ENCODE results near the gene SMAP1.
"Not testable (repeated sequence)": the region's sequence is repeated elsewhere in the genome, so short reads cannot be mapped to it uniquely, and the experiment has no call there.

Gene SMAP1

DNA sequence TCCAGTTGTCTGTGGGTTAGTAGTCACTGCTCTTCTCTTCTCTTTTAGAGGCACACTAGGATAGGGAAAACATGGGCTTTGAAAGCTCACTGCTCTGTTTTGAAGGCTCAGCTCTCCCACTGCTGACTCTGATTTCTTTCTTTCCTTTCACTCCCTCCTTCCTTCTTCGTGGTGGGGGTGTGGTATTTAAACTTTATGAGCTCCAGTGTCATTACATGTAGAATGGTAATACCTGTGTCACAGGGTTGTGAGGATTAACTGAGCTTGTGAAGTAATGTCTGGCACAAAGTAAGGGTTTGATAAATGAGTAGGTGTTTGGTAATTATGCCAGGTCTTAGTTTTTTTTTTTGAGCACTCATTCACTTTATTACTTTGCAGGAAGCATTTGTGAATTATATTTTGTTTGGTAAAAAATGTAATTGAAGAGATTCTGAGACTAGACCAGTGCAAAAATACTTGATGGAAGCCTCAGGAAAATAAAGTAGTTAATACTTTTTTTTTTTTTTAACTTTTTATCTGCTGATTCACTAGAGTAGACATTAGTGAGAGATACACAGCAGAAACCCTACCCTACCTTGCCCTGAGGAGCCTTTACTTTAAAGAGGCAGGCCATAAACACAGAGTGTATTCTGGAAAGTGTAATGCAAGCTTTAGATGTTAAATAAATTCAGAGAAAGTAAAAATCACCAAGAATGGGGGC lies 17.3 kb downstream of the SMAP1 start:
- no peak for DNase-seq

DNA sequence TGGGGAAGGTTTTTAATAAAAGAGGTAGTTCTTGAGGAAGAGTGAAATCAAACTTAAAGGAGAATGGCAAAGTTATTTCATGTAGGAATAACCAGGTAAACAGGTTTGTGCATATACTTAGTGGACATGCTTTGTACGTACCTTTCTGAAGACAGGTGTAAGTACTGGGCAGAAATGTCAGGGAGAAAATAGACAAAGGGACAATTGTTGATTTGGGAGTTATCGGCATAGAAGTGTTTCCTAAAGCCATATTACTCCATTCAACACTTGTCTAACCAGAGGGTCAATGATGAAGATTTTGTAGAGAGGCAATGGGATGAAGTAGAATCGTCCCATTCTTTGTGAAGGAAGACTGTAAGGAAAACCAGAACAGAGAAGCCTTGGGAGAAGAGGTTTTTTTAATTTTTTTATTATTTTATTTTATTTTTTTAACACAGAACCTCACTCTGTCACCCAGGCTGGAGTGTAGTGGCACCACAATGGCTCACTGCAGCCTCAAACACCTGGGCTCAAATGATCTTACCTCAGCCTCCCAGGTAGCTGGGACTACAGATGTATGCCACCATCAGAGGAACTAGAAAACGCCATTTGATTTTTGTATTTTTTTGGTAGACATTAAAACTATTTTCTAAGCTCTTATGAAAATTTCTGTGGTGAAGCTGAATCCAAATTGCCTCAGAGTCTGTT lies 18.0 kb downstream of the SMAP1 start:
- no peak for DNase-seq

DNA sequence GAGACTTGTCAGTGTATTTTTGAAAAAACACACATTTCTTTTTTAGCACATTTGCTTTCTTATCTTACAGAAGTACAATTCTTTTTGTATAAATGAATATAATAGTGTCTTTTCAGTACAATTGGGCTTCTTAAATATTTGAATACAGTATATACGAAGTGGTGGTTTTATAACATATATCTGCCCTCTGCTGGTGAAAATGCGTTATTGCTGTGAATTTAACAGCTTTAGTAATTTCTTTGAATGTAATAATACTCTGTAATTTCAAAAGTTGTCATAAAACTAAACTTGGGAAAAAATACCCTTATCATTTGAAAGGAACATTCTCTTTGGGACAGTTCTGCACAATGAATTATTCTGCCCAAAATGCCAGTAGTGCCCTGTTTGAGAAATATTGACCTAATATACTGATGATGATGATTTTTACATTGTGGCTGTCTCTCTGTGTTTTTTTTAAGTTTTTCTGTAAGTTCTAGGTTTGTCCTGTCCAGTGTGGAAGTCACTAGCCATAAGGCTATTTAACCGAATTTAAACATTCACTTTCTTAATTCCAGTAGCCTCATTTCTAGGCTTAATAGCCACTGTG lies 19.0 kb downstream of the SMAP1 start:
- peak; percentile 12 for DNase-seq

DNA sequence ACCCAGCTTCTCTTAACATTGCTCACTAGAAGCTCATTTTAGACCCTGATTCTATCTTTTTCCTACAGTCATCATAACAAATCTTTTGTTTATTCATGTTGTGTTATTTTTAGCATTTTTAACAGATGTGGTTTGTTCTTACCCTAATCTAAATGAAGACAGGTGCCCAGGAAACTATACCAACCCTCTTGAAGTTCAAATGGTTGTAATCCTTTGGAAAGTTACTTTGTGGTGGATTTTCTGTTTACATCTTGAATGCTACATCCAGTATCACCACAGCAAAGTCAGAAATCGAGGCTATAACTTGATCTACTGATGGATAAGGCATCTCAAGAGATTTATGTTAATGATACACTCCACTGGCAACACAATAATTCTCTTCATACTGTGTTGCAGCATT lies 26.2 kb downstream of the SMAP1 start:
- no peak for DNase-seq

DNA sequence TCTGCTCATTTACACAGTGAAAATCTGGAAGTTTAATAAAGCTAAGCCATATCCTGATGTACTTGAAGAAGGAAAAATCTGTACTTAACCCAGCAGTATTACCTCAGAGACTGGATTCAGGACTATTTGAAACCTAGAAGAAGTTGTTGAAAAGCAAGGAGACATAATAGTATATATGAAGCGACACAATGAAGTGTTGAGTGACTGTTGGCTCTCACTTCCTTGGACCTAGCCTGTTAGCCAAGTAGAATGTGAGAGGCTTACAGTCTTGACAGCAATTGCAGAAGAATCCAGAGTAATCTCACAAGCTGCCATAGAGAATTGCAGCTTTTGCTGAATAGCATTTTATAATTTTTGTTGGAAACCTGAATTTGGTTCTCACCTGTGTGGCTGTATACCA lies 26.7 kb downstream of the SMAP1 start:
- no peak for DNase-seq

DNA sequence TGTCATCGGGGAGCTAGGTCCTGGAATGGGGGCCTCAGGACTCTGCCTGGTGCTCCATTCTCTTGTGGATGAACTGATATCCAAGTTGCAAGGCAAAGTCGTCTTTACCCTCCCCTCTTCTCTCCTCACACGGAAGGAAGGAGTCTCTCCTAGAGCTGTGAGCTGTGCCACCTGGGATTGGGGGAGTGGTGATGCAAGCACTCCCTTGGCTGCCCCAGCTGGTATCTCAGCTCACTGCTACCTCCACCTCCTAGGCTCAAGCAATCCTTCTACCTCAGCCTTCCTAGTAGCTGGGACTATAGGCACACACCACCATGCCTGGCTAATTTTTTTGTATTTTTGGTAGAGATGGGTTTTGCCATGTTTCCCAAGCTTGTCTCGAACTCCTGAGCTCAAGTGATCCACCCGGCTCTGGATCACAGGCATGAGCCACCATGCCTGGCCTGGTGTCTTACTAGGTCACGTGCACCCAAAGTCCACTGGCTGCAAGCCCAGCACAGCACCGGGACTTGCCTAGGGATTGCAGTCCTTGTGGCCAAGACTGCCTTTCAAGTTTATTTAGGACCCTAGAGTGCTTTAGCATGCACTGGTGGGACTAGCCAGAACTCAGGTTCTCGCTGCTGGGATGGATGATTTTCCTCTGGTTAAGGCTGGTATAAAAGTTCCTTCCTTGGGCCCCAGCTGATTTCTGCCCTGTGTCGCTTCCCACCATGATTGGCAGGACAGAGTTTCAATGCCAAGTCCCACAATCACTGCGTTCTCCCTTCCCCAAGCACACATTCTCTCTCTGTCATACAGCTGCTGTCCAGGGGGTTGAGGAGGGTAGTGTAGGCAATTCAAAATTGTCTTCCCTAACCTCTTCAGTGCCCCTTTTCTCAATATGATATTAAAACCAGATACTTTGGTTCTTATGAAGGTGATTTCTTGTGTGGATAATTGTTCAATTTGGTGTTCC lies 33.5 kb downstream of the SMAP1 start:
- DNase-seq: no peak

DNA sequence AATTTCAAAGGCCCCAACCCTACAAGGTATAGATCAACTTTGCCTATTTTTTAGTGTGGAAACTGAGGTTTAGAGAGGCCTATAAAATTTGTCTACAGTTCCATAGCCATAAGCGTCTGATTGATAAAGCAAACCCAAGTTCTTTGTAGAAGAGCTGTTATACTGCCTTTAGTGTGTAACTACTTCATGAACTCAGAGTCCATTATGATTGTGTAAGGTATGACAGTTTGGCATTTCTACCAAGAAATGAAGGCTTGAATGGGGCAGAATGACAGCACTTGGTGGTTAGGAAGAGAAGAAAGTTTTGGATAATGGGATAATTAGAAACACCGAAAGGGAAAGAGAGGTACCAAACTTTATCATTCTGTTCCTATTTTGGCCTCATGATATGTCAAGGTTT lies 38.1 kb downstream of the SMAP1 start:
- no peak for DNase-seq

DNA sequence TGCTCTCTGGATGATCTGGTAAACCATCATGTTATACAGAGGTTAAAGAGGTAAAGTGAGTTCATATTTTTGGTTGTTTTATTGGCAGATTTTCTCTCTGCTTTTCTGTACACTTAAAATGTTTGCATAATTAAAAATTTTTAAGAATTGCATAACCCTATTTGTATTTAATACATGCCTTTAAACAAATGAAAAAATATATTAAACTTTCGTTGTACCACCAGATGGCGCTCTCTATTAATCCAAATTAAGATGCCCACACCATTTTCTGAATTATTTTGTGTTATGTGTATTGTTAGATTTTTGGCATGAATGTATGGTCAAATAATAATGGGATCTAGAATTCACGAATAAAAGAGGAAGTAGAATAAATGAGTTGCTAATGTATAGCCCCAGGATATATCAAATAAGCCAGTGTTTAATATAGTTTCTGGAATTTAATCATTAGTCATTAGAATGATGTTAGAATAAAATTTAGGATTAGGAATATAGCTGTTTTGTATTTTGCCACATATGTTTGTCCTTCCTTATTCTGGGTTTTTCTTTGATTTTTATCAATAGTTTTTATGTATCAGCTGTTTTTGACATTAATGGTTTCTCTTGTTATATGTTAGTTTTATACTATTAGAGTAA lies 38.9 kb downstream of the SMAP1 start:
- peak; percentile 31 for DNase-seq

DNA sequence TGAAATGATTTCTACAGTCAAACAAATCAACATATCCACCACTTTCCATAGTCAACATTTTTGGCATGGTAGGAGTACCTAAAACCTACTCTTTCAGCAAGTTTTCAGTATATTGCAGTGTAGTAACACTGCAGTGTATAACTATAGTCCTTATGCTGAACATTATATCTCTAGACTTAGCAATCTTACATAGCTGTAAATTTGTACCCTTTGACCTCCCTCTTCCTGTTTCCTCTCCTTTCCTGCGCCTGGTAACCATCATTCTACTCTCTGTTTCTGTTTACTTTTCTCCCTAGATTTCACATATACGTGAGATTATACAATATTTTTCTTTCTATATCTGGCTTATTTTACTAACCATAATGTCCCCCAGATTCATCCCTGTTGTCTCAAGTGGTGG lies 40.2 kb downstream of the SMAP1 start:
- DNase-seq: no peak

DNA sequence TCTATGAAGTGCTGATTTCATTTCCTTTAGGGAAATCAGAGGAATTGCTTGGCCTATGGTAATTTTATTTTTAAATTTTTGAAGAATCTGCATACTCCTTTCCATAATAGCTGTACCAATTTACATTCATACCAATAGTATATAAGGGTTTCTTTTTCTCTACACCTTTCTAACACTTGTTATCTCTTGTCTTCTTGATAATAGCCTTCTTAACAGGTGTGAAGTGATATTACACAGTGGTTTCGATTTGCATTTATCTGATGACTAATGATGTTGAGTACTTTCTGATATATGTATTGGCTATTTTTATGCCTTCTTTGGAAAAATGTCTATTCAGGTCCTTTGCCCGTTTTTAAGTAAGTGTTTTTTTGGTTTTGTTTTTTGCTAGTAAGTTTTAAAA lies 40.8 kb downstream of the SMAP1 start:
- no peak for DNase-seq

DNA sequence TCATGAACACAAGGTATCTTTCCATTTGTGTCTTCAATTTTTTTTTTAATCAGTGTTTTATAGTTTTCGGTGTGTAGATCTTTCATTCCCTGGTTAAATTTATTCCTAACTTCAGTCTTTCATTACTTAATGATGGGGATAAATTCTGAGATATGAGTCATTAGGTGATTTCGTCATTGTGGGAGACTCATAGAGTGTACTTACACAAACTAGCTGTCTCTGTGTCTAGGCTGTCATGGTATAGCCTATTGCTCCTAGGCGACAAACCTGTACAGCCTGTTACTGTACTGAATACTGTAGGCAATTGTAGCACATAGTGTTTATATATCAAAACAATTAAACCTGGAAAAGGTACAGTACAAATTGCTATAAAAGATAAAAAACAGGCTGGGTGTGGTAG lies 42.1 kb downstream of the SMAP1 start:
- no peak for DNase-seq

DNA sequence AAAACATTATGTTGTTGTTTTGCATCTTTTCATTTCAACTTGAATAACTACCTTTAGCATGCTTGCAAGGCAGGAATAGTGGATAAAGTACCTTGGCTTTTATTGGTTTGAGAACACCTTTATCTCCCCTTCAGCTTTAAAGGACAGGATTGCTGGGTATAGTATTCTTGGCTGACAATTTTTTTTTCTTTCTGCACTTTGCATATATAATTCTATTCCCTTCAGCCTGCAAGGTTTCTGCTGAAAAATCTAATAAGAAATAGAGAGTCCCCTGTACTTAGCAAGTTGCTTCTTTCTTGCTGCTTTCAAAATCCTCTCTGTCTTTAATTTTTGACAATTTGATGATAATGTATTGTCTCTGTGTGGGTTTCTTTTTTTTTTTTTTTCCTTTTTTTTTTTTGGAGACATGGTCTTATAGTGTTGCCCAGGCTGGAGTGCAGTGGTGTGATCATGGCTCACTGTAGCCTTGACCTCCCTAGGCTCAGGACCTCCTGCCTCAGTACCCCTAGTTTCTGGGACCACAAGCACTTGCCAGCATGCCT lies 47.1 kb downstream of the SMAP1 start:
- DNase-seq: no peak

DNA sequence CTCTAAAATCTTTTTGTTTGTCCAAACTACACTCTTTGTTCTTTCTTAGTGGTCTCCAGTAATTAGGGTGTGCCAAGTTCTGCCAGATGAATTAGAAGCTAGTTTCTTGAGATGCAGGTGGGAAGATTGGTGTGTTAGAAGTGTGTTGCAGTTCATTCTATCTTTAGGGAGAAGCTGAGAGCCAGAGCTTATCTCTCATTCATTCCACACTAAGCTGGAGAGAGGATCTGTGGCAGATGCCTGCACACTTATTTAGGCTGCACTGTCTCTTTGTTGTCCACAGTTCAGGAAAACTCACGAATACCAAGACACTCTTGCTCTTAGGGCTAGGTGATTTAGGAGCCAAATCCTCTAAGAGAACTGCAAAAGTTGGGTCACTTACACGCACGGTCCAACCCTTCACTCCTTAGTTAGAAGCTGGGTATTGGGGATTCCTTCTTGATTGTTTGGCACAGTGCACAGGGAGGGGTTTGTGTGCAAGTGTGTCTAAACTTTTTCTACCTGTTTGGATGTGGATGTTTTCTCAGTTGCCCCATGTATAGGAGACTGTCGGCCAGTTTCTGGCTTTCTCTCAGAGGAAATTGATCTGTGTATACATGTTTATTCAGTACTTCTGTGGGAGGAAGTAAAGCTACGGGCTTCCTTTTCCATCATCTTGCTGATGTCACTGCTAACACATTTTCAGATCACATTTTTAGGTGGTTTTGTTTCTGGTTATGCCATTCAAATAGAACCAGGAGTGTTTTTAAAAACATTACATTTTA lies 49.5 kb downstream of the SMAP1 start:
- DNase-seq: no peak

DNA sequence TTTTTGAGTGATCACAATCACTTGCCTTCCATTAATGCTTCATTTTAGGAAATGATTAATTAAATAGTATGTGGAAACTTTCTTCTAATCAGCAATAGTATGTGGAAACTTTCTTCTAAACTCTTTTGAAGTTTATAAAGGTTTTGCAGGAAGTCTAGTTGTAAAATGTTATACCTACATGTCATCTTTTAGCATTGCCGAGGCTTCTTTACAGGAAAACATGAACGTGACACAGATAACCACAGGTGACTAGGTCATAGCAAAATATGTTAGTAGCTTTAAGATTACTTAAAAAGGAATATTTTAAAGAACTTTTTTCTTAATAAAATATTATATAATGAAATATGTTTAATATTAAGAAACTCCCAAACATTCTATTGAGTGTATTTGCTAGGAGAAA lies 56.8 kb downstream of the SMAP1 start:
- DNase-seq: no peak

DNA sequence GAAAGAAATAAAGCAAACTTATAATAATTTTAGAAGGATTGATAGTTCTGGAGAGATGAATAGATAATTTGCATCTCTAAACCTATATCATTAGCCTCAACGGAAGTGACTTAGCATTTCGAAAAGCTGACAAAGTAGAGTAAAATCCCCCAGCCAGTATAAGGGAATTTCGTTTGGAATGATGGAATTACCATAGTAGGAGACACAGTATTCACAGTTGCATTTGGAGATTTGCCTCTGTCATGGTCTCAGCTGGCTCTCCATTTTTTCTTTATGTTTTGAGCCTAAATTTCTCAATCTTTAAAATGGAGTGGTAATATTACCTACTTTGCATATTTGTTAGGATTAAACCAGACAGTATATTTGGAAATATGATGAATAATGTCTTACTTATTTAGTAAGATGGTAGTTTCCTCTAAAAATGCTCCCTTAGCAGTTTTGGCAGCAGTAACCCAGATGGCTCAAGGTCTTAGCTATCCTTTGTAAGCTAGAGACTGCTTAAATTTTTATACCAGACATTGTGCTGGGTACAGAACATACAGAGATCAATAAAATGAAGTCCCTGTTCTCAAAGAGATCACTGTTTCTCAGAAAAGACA lies 58.2 kb downstream of the SMAP1 start:
- DNase-seq: no peak

DNA sequence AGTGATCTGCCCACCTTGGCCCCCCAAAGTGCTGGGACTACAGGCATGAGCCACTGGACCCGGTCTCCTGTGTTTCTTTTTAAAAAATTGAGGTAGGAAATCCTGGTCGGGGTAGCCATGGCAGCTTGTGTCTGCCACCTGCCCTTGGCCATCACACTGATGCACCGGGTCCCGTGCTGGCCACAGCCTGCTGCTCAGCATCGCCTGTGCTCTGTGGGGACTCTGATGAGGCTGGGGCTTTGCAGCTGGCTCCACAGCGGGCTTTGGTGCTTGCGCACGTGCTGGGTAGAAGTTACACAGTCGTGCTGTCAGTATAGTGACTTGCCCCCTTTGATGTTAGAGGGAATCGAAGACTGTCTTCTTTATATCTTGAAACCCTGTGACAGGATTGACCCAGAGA lies 66.7 kb downstream of the SMAP1 start:
- no peak for DNase-seq

DNA sequence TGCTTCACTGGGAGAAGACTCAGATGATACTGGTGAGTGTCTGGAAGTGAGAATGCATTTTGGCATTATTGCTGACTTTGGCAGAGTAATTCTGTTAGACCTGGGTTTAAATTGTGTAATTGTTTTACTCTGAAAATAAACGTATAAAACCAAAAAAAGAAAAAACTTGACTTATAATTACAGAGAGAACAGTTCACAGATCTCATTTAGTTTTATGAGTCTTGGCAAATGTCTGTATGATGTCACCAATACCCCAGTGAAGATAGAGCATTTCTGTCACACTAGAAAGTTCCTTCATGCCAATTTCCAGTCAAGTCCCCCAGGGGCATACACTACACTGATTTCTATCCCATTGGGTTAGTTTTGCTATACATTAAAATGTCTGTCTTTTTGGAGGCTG lies 67.3 kb downstream of the SMAP1 start:
- DNase-seq: no peak

DNA sequence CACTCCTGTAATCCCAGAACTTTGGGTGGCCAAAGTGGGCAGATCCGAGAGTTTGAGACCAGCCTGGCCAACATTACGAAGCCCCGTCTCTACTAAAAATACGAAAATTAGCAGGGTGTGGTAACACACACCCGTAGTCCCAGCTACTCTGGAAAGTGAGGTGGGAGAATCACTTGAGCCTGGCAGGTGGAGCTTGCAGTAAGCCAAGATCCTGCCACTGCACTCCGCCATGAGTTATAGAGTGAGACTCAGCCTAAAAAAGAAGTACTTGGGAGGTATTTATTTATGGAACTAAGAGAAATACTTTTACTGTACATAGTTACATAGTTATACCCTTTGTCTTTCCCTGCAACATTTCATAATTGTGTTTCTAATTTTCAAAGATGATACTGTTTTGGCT lies 67.8 kb downstream of the SMAP1 start:
- DNase-seq: no peak

DNA sequence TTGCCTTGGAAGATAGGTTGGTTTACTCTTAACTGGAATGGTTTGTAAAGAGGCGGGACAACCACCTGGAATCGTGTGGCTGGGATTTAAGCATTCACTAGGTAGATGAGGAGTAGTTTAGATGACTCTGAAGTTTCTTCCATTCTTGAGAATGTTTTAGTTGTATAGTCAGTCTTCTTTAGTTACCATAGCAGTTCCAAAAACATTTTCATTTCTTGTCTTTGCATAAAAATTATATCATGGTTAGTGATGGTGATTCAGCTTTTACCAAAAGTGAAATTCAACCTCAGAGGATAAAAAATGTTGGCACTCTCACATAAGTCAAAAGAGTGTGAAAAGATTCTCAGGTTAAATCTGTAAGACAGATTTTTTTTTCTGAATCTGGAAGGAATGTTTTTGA lies 70.3 kb downstream of the SMAP1 start:
- DNase-seq: no peak

DNA sequence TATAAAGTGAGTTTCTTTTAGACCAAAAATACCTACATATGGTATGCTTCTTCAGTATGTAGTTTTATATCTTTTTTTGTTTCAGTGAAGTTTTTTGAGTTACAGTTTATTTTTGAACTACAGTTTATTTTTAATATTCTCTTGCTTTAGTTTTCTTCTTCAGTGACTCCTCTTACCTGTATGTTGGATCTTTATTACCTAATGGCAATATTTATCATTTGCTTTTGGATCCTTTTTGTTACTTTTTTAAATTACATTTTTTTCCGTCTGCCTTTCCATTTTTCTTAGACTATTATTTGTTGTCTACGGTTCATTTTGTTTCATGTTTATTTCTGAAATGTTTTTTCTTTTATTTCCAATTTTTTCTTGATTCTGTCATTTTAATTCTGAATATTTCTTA lies 71.9 kb downstream of the SMAP1 start:
- no peak for DNase-seq

DNA sequence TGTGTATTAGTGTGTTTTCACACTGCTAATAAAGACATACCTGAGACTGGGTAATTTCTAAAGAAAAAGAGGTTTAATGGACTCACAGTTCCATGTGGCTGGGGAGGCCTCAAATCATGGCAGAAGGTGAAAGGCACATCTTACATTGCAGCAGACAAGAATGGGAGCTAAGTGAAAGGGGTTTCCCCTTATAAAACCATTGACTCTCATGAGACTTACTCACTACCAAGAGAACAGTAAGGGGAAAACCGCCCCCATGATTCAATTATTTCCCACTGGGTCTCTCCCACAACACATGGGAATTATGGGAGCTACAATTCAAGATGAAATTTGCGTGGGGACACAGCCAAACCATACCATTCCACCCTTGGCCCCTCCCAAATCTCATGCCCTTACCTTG lies 73.1 kb downstream of the SMAP1 start:
- not testable (repeated sequence) for DNase-seq
